ENCODE results near the gene SMG9. TPM values are rescaled to one million over a fixed set of nuclear protein-coding genes. Genes with fewer than 3 reads are reported as not detected.
A peak's percentile ranks its signal among the peaks of the same experiment; 100 is the strongest.

SMG9 gene
- total RNA-seq, 3 donors from 2014 or later (not counting 1 experiment from before 2014, with no cell fraction given): 23.3 to 37.4 (median 28.3) TPM

DNA sequence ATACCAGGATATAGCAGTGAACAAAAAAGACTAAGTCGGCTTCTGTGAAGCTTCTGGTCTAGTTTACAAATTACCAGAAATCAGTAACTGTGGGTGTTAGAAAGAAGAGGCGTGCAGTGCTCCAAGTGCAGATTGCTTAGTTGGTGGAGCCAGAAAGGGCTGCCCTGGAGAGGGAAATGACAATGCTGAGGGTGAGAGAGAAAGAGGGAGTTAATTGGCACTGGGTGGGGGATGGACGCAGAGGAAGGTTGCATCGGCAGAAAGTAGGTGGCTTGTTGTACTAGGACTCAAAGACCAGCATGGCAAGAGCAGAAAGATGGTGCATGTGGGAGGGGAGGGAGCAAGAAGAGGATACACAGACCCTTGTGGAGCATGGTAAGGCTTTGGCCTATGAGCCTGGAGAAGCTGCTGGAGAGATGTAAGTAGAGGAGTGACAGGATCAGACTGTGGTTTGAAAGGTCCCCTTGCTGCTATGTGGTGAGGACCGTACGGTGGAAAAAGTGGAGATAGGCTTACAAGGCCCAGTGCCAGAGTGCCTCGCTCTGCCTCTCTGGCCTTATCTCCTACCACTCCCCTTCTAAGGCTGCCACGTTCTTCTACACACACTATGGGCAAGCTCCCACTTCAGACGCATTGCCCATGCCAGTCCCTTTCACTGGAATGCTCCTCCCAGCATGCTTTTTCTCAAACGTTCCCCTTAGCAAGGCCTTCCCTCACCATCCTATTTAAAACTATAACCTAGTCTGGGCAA, 13.5 kb downstream of the SMG9 start:
- no peak for ATAC-seq
- Mint-ChIP-seq H3K4me1 (peaks cover 7 to 12% of the 10 kb centered on the region in 2 donors), H3K9me3 (no peaks in the 10 kb centered on the region), H3K27me3 (ENCODE audit: low read depth in 2 of 2) (no peaks in the 10 kb centered on the region), H3K36me3 (peaks cover 13% of the 10 kb centered on the region), H3K4me3 (no peak overlapping the region), H3K27ac (no peak overlapping the region)
- Histone ChIP-seq H3K9me3 (ENCODE audit: control insufficient read depth, insufficient read depth, low read length) (no peaks in the 10 kb centered on the region), H3K27ac (ENCODE audit: low read length) (no peak overlapping the region), H3K27me3 (ENCODE audit: control insufficient read depth, insufficient read depth, low read length) (no peaks in the 10 kb centered on the region), H3K4me3 (ENCODE audit: low read length) (no peak overlapping the region), H3K4me1 (ENCODE audit: control insufficient read depth, insufficient read depth, low read length) (peaks cover 4% of the 10 kb centered on the region), H3K36me3 (ENCODE audit: control insufficient read depth, insufficient read depth, low read length) (peaks cover 82% of the 10 kb centered on the region)
- intact Hi-C loops (cut with micrococcal nuclease): no loop called here
- no peak for DNase-seq
- WGBS (ENCODE audit: insufficient coverage): 97% methylated on average over 10 of the region's 10 CpGs
- TF ChIP-seq, protein P1, sequence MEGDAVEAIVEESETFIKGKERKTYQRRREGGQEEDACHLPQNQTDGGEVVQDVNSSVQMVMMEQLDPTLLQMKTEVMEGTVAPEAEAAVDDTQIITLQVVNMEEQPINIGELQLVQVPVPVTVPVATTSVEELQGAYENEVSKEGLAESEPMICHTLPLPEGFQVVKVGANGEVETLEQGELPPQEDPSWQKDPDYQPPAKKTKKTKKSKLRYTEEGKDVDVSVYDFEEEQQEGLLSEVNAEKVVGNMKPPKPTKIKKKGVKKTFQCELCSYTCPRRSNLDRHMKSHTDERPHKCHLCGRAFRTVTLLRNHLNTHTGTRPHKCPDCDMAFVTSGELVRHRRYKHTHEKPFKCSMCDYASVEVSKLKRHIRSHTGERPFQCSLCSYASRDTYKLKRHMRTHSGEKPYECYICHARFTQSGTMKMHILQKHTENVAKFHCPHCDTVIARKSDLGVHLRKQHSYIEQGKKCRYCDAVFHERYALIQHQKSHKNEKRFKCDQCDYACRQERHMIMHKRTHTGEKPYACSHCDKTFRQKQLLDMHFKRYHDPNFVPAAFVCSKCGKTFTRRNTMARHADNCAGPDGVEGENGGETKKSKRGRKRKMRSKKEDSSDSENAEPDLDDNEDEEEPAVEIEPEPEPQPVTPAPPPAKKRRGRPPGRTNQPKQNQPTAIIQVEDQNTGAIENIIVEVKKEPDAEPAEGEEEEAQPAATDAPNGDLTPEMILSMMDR (IDR thresholded peaks at IDR 0.05): no peak

DNA sequence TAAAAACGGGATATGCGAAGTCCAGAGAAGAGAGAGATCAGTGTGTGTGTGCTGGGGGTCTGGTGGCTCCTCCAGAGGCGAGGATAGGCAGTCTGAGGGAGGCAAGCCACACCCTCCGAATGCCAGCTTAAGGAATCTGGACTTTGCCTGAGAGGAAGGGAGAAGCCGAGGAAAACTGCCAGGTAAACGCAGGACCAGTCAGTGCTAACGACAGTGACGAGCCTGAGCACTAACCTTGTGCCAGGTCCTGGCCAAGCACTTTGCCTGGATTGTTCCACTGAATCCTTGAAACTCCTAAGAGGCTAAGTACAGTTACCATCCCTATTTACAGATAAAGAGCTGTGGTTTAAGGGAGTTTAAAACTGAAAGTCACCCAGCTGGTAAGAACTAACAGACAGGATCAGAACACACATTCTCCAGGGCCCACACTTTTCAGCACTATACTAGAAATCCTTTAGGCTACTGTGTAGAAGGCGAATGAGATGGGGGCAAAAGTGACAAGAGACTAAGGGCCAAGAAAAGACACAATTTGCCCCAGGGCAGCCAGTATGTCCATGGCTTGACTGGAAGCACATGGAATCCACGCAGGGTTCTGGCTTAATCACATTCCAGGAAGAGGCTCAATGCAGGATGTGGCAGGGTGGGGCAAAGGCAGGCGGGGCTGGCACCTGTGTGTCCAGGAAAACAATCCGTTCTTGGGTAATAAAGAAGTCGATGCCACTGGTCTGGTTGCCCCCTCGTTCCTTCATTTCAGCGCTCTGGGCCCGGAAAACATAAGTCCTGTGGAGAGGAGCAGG, 15.1 kb downstream of the SMG9 start:
- TF ChIP-seq, protein P1 (IDR thresholded peaks at IDR 0.05): no peak
- 96% methylated on average over 16 of the region's 16 CpGs for WGBS (ENCODE audit: insufficient coverage)
- H3K9me3 Mint-ChIP-seq: no peaks in the 10 kb centered on the region
- H3K9me3 ChIP-seq (ENCODE audit: control insufficient read depth, insufficient read depth, low read length): no peaks in the 10 kb centered on the region
- peak overlapping the region; percentile 64 to 73 for H3K27ac Mint-ChIP-seq
- intact Hi-C loops (cut with micrococcal nuclease): no loop called here
- peaks cover 18% of the 10 kb centered on the region for H3K36me3 Mint-ChIP-seq
- DNase-seq (no peak), ATAC-seq (no peak)
- no peaks in the 10 kb centered on the region for H3K27me3 Mint-ChIP-seq (ENCODE audit: low read depth in 2 of 2)
- no peaks in the 10 kb centered on the region for H3K27me3 ChIP-seq (ENCODE audit: control insufficient read depth, insufficient read depth, low read length)
- no peak overlapping the region for H3K4me3 Mint-ChIP-seq
- peak overlapping the region; percentile 8 for H3K27ac ChIP-seq (ENCODE audit: low read length)
- no peak overlapping the region for H3K4me3 ChIP-seq (ENCODE audit: low read length)
- H3K4me1 ChIP-seq (ENCODE audit: control insufficient read depth, insufficient read depth, low read length): peaks cover 2% of the 10 kb centered on the region
- H3K4me1 Mint-ChIP-seq: peaks cover 6 to 7% of the 10 kb centered on the region in 2 donors
- H3K36me3 ChIP-seq (ENCODE audit: control insufficient read depth, insufficient read depth, low read length): peaks cover 78% of the 10 kb centered on the region

DNA sequence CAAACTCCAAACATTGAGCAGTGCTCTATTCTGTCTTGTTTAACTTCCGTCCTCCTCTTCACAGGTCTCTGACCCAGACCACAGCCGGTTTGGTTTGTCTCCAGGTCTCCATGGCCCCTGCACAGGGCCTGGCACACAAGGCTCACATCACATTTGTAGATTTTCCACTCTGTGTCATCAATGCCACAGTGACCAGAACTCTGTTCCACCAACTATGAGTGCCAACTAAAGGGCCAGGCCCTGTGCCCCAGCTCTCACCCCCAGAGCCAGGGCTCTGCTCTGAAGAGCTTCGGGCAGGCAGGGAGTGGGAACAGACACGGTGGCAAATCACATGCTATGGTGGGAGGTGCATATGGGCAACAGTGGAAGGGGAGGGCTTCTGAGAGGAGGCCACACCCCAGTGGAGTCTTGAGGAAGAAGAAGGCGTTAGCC, 16.0 kb downstream of the SMG9 start:
- Histone ChIP-seq H3K27ac (ENCODE audit: low read length) (peak overlapping the region; percentile 8), H3K36me3 (ENCODE audit: control insufficient read depth, insufficient read depth, low read length) (peaks cover 77% of the 10 kb centered on the region), H3K27me3 (ENCODE audit: control insufficient read depth, insufficient read depth, low read length) (no peaks in the 10 kb centered on the region), H3K4me3 (ENCODE audit: low read length) (no peak overlapping the region), H3K9me3 (ENCODE audit: control insufficient read depth, insufficient read depth, low read length) (no peaks in the 10 kb centered on the region), H3K4me1 (ENCODE audit: control insufficient read depth, insufficient read depth, low read length) (no peaks in the 10 kb centered on the region)
- TF ChIP-seq, protein P1 (IDR thresholded peaks at IDR 0.05): no peak
- Mint-ChIP-seq H3K9me3 (no peaks in the 10 kb centered on the region), H3K27ac (peak overlapping the region; percentile 64 to 73), H3K4me3 (no peak overlapping the region), H3K27me3 (ENCODE audit: low read depth in 2 of 2) (no peaks in the 10 kb centered on the region), H3K4me1 (peaks cover 6 to 7% of the 10 kb centered on the region in 2 donors), H3K36me3 (peaks cover 18% of the 10 kb centered on the region)
- intact Hi-C loops (cut with micrococcal nuclease): no loop called here
- WGBS (ENCODE audit: insufficient coverage): 73% methylated on average over 5 of the region's 5 CpGs
- ATAC-seq (peak; percentile 46 to 71 (median 64)), DNase-seq (peak in 1 of 2 donors; percentile 32)

Measured in natural killer cell (primary cell).